ENCODE results near the gene DLAT.

DNA sequence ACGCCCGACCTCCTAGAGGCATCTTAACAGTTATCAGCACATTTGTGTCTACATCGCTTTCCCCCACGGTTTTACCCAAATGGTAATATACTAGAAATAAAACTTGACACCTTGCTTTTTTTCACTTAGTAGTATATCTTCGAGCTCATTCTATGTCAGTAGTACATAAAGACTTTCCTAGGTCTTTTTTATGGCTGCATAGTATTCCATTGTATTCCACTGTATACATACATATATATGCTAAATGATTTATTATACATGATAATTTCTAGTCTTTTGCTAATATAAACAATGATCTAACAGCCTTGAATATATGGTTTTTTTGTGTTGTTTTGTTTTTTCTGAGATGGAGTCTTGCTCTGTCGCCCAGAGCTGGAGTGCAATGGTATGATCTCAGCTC, 34.8 kb upstream of the DLAT start:
- TF ChIP-seq TAF1 (IDR thresholded peaks at IDR 0.05; ENCODE audit: low read depth, low read length), result no peak
- TF ChIP-seq POLR2A (IDR thresholded peaks at IDR 0.05; ENCODE audit: low read depth, low read length), result no peak
- TF ChIP-seq POLR2AphosphoS5 (IDR thresholded peaks at IDR 0.05; ENCODE audit: low read depth, low read length), result no peak
- no peak for TF ChIP-seq SPI1 (IDR thresholded peaks at IDR 0.05; ENCODE audit: low read depth, low read length)
- no peak for TF ChIP-seq PAX5 (IDR thresholded peaks at IDR 0.05; ENCODE audit: insufficient read depth, low read length, severe bottlenecking)
- no peak for TF ChIP-seq POU2F2 (IDR thresholded peaks at IDR 0.05; ENCODE audit: low read depth, low read length)

Measured in GM12891 (cell line).